GM20000 (cell line): ENCODE measurements around the gene CCIN.

Experiments used
- DNase-seq: peaks from one replicate; pipeline ENCODE4 v3.0.0; 2012; ENCODE audit warnings: low spot score
- TF ChIP-seq, protein P1 (sequence below): IDR thresholded peaks from 2 replicates; pipeline ENCODE4 v1.5.1; 2012; ENCODE audit warnings: mild to moderate bottlenecking, control low read depth; ENCODE audit errors: extremely low read depth, missing control alignments

Gene CCIN

DNA sequence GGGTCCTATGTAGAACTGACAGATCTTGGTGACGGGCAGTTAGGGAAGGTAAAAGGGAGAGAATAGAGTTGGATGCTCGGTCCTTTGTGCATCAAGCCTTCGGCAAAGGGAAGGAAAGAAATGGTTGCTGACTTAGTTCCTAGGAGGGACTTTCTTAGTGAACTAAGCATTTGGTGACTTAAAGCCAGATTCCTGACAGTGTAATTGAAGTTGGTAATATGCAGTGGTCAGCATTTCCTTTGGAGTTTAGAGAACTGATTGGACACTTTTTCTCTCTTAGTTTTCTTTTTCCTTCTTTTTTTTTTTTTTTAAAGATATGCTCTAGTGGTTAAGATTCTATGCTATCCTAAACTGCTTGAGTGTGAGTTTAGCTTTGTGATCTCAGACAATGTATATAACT lies 23.8 kb downstream of the CCIN start:
- TF ChIP-seq, protein P1, sequence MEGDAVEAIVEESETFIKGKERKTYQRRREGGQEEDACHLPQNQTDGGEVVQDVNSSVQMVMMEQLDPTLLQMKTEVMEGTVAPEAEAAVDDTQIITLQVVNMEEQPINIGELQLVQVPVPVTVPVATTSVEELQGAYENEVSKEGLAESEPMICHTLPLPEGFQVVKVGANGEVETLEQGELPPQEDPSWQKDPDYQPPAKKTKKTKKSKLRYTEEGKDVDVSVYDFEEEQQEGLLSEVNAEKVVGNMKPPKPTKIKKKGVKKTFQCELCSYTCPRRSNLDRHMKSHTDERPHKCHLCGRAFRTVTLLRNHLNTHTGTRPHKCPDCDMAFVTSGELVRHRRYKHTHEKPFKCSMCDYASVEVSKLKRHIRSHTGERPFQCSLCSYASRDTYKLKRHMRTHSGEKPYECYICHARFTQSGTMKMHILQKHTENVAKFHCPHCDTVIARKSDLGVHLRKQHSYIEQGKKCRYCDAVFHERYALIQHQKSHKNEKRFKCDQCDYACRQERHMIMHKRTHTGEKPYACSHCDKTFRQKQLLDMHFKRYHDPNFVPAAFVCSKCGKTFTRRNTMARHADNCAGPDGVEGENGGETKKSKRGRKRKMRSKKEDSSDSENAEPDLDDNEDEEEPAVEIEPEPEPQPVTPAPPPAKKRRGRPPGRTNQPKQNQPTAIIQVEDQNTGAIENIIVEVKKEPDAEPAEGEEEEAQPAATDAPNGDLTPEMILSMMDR = no peak
- DNase-seq = no peak

DNA sequence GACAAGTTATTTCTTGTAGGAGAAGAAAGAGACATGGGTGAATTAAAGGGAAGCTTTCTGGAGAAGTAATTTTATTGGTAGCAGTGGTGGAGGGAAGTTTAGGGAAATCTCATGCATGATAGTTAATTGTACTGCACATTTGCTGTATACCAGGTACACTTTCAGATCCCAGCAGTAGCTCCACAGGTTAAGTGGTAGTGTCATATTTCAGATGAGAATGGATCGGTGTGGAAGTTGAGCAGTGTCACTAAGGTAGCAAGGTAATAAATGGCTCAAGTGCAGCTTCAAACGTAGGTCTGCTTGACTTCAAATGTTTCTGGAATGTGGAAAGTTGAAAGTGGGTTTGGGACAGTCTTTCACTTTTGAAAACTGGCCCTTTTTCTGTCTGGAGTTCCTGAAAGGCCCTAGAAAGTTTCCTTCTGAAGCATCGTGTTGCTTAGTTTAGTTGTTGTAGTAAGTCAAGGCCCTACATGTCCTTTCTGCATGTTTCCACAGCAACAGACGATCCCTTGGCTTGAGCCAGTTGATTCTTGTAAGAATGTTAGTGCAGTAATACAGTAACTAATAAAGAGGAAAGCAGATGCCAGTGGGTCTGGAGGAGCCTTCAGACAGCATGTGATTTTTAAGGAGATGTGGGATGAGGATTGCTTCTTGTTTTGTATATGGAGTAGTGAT lies 25.3 kb downstream of the CCIN start:
- no peak for DNase-seq
- TF ChIP-seq, protein P1 = no peak

DNA sequence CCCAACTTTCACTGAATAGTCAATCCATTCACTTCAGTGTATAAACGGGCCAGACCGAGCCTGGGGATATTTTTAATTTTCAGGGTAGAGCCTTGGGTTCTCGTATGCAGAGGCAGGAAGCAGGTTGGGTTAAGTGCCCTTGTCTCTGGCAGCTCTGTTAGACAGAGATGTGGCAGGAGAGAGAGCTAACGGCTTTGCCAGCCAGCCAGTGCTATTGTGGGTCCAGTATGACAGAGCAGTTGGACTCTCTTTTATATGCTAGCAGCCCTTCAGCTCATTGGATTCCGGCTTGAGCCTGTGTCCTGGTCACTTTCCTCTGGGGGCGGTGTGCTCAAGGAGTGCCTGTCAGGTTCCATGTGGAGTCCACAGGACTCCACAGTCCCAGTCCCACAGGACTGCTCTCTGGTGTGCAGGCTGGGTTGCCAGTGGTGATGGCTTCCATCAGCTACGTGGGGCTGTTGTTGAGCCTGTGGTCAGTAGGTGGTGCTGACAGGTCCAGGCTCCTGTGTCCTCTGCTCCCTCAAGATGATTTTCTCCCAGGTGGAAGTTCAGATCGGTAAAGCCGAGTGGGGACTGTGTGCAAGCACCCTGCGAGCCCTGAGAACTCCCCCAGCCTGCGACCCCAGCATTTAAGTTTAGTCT lies 35.8 kb downstream of the CCIN start:
- no peak for DNase-seq
- TF ChIP-seq, protein P1 = no peak

DNA sequence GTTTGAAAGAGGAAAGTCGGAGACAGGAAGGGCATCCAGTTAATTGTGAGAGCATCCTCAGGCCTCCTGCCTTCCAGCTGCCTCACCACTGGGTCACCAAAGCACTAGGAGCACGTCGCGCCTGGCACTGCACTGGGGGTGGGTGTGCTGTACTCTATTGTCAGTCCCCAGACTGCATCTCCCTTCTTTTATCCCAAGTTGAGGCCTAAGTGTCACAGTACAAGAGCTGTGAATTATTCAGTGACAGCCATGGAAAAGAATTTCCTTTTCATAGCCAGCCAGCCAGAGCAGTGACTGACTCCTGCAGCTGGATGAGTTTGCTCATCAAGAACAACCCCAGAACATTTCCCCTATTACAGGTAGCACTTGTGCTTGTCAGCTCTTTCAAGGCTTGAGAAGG lies 37.8 kb downstream of the CCIN start:
- no peak for DNase-seq
- TF ChIP-seq, protein P1 = no peak

DNA sequence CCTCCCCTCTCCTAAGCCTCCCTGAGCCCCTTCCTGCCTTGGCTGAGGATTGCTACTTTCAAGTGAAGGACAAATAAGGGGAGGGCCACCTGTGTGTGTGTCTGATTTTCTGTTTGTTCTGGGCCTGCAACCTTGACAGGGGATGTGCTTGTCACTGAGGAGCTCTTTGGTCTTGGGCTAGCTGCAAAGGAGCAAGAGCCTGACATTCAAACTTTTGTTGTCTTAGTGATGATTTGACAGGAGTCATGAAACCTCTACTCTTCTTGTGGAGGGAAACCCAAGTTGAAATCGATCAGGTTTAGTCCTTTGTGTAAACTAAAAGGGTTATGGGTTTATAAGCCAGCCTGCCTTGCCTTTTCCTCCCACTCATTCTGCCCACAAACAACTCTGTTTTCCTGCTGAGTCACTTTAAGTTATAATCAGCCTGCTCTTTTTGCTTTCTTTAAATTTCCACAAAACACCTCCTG lies 38.4 kb downstream of the CCIN start:
- DNase-seq = no peak
- TF ChIP-seq, protein P1 = no peak

DNA sequence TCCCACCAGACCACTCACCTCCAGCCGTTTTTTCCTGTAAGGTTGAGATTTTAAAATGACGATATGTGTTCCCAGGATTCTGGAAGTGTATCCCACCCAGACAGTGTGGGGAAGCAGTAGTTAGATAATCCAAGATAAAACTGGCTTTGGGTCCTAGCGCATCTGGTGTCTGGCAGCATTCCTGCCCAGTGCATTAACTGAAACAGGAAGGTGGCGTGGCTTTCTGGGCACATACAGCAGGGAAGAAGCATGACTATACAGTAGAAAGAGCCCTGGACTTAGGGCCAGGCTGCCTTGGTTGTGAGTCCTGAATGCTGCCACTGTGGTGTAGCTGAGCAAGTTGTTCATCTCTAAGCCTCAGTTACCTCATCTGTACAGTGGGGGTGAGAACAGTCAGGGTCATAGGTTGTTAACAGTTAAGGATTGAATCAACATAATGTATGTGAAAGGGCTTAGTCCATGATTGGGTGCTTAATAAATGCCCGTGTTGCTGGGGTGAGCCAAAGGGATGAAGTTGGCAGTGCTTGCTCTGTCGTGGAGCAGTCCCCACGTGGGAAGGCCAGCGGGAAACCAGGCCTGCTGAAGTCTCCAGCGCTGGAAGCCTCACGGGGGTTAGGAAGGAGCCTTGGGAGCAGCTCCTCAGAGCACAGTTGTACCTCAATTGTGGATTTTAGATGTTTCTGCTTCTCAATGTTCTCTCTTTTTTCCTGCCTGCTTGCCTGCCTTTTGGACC lies 39.5 kb downstream of the CCIN start:
- DNase-seq = no peak
- TF ChIP-seq, protein P1 = no peak

DNA sequence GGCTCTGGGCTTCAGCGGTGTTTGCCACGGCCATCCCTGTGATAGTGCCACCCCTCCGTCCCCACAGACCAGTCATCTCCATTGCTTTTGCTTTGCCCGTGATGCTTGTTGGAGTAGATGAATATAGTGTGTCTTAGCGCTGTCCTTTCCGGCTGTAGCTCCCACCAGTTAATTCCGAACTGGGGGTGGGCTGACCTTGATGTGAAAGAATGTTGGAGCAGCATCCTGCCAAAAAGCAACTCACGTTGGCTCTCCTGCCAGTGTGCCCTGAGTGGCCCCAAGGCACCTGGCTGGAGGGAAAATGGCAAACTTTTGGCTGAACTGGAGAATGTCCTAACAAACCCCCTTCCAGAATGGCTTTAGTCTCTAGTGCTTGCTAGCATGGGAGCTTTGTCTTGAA lies 41.5 kb downstream of the CCIN start:
- no peak for DNase-seq
- TF ChIP-seq, protein P1 = no peak
